H9 (cell line): ENCODE results near the gene LRMDA. TPM values are rescaled to one million over a fixed set of nuclear protein-coding genes. Genes with fewer than 3 reads are reported as not detected.

Experiments used
- DNase-seq: peaks from one replicate; pipeline ENCODE4 v3.0.0-alpha.2; 2017
- H2AFZ ChIP-seq: one replicate; pipeline ENCODE4 v1.6.1; 2013; ENCODE audit warnings: mild to moderate bottlenecking, low read length, control low read depth, moderate library complexity
- H2AK5ac ChIP-seq: 2 replicates; pipeline ENCODE4 v1.6.1; 2013; ENCODE audit warnings: low read length, control low read depth, mixed read lengths; ENCODE audit not compliant: insufficient read length
- H2BK120ac ChIP-seq: one replicate; pipeline ENCODE4 v1.6.1; 2013; ENCODE audit warnings: low read depth, mild to moderate bottlenecking, low read length, control low read depth, inconsistent platforms; ENCODE audit not compliant: poor library complexity, severe bottlenecking
- H2BK12ac ChIP-seq: 2 replicates; pipeline ENCODE4 v1.6.1; 2013; ENCODE audit warnings: low read length, control low read depth, mixed read lengths, low read depth; ENCODE audit not compliant: insufficient read length
- H2BK15ac ChIP-seq: 2 replicates; pipeline ENCODE4 v1.6.1; 2013; ENCODE audit warnings: low read depth, low read length, control low read depth
- H2BK20ac ChIP-seq: one replicate; pipeline ENCODE4 v1.6.1; 2013; ENCODE audit warnings: low read depth, mild to moderate bottlenecking, low read length, control low read depth, inconsistent platforms; ENCODE audit not compliant: poor library complexity, severe bottlenecking
- H2BK5ac ChIP-seq: 2 replicates; pipeline ENCODE4 v1.6.1; 2013; ENCODE audit warnings: low read length, control low read depth, mixed read lengths; ENCODE audit not compliant: insufficient read length
- H3K14ac ChIP-seq: 2 replicates; pipeline ENCODE4 v1.6.1; 2013; ENCODE audit warnings: low read length, control low read depth; ENCODE audit not compliant: insufficient read depth
- H3K18ac ChIP-seq: 2 replicates; pipeline ENCODE4 v1.6.1; 2013; ENCODE audit warnings: low read depth, mild to moderate bottlenecking, mixed read lengths, low read length, control low read depth; ENCODE audit not compliant: insufficient read length
- H3K23ac ChIP-seq: 2 replicates; pipeline ENCODE4 v1.6.1; 2013; ENCODE audit warnings: low read length, control low read depth, mixed read lengths, low read depth; ENCODE audit not compliant: insufficient read length
- H3K23me2 ChIP-seq: 2 replicates; pipeline ENCODE4 v1.6.1; 2013; ENCODE audit warnings: low read depth, mild to moderate bottlenecking, mixed read lengths, low read length, control low read depth; ENCODE audit not compliant: insufficient read length, poor library complexity, severe bottlenecking
- H3K27ac ChIP-seq: 2 replicates; pipeline ENCODE4 v1.5.1; 2013; ENCODE audit warnings: low read length, control low read depth, mixed read lengths, low read depth; ENCODE audit not compliant: insufficient read length
- H3K27me3 ChIP-seq: 2 replicates; pipeline ENCODE4 v1.6.1; 2013; ENCODE audit warnings: low read length, control low read depth, inconsistent platforms; ENCODE audit not compliant: insufficient read depth
- H3K4ac ChIP-seq: 2 replicates; pipeline ENCODE4 v1.6.1; 2013; ENCODE audit warnings: low read depth, mild to moderate bottlenecking, control low read depth, inconsistent platforms, low read length, moderate library complexity
- H3K4me1 ChIP-seq: 2 replicates; pipeline ENCODE4 v1.6.1; 2013; ENCODE audit warnings: low read length, control low read depth, inconsistent platforms; ENCODE audit not compliant: insufficient read depth
- H3K4me2 ChIP-seq: 2 replicates; pipeline ENCODE4 v1.6.1; 2013; ENCODE audit warnings: low read length, control low read depth, mixed read lengths; ENCODE audit not compliant: insufficient read length, insufficient read depth
- H3K56ac ChIP-seq: 2 replicates; pipeline ENCODE4 v1.6.1; 2013; ENCODE audit warnings: low read depth, mild to moderate bottlenecking, mixed read lengths, low read length, control low read depth; ENCODE audit not compliant: insufficient read length
- H3K79me1 ChIP-seq: 2 replicates; pipeline ENCODE4 v1.6.1; 2013; ENCODE audit warnings: low read depth, mild to moderate bottlenecking, moderate library complexity, low read length, control low read depth, inconsistent platforms; ENCODE audit not compliant: insufficient read depth, poor library complexity, severe bottlenecking
- H3K79me2 ChIP-seq: 2 replicates; pipeline ENCODE4 v1.6.1; 2013; ENCODE audit warnings: low read length, control low read depth, inconsistent platforms; ENCODE audit not compliant: insufficient read depth
- H3K9ac ChIP-seq: 2 replicates; pipeline ENCODE4 v1.6.1; 2013; ENCODE audit warnings: low read length, control low read depth, mixed read lengths; ENCODE audit not compliant: insufficient read length; ENCODE audit errors: extremely low read depth
- H3K9me3 ChIP-seq: one replicate; pipeline ENCODE4 v1.6.1; 2013; ENCODE audit warnings: low read depth, low read length, inconsistent platforms; ENCODE audit not compliant: control insufficient read depth
- H3T11ph ChIP-seq: one replicate; pipeline ENCODE4 v1.6.1; 2013; ENCODE audit warnings: mild to moderate bottlenecking, low read length, control low read depth, inconsistent platforms
- H4K20me1 ChIP-seq: one replicate; pipeline ENCODE4 v1.6.1; 2013; ENCODE audit not compliant: control insufficient read depth, insufficient read length, insufficient read depth
- H4K5ac ChIP-seq: 2 replicates; pipeline ENCODE4 v1.6.1; 2013; ENCODE audit warnings: low read depth, mild to moderate bottlenecking, mixed read lengths, low read length, control low read depth; ENCODE audit not compliant: insufficient read length
- H4K8ac ChIP-seq: replicated peaks from 2 replicates; pipeline ENCODE4 v1.6.1; 2013; ENCODE audit warnings: low read length, control low read depth, mixed read lengths, low read depth; ENCODE audit not compliant: insufficient read length
- H4K91ac ChIP-seq: 2 replicates; pipeline ENCODE4 v1.6.1; 2013; ENCODE audit warnings: low read depth, mild to moderate bottlenecking, moderate library complexity, mixed read lengths, low read length, control low read depth; ENCODE audit not compliant: insufficient read length
- H3K27ac Mint-ChIP-seq, 3 experiments: 2 replicates in 2 of 3; 3 replicates in 1 of 3; pipeline ENCODE4 v1.8.0; 2020 to 2021; ENCODE audit warnings: mixed read lengths in 3 of 3, mild to moderate bottlenecking in 1 of 3, moderate library complexity in 1 of 3
- H3K27me3 Mint-ChIP-seq: 2 replicates; pipeline ENCODE4 v1.8.0; 2021; ENCODE audit warnings: low read depth, mild to moderate bottlenecking, moderate library complexity, mixed read lengths
- H3K36me3 Mint-ChIP-seq, 3 experiments: 2 replicates in 2 of 3; 3 replicates in 1 of 3; pipeline ENCODE4 v1.8.0; 2020 to 2021; ENCODE audit warnings: low read depth in 3 of 3, mixed read lengths in 3 of 3; ENCODE audit not compliant: insufficient read depth in 1 of 3
- H3K4me1 Mint-ChIP-seq, 2 experiments: 2 replicates each; pipeline ENCODE4 v1.8.0; 2020; ENCODE audit warnings: mixed read lengths in 2 of 2
- H3K4me3 Mint-ChIP-seq, 2 experiments: 2 replicates in 1 of 2; 3 replicates in 1 of 2; pipeline ENCODE4 v1.8.0; 2020 to 2021; ENCODE audit warnings: mild to moderate bottlenecking in 2 of 2, mixed read lengths in 2 of 2, moderate library complexity in 1 of 2
- H3K9me3 Mint-ChIP-seq, 2 experiments: 2 replicates in 1 of 2; 3 replicates in 1 of 2; pipeline ENCODE4 v1.8.0; 2020; ENCODE audit warnings: mild to moderate bottlenecking in 2 of 2, mixed read lengths in 2 of 2, moderate library complexity in 1 of 2
- CTCF ChIP-seq: fragments of 200-600 bp; sonication (generic); conservative IDR thresholded peaks from 3 replicates; pipeline ENCODE4 v1.8.0; 2021; ENCODE audit warnings: antibody characterized with exemption, mild to moderate bottlenecking
- WGBS: extraction: QIAGEN DNeasy Blood & Tissue Kit; methylation state at CpG from one replicate; pipeline ENCODE4 v1.1.7; 2013; ENCODE audit warnings: missing lambda C conversion rate, low lambda C conversion rate, mixed read lengths; ENCODE audit not compliant: insufficient read length; ENCODE audit errors: extremely low coverage; 5-methylcytosine and 5-hydroxymethylcytosine counted together
- total RNA-seq: library from RNA; stranded (reverse); gene quantifications from 2 replicates; pipeline ENCODE4 v1.2.1, GENCODE V29; 2021

LRMDA gene
- total RNA-seq, 1 experiment from 2014 or later = 1.8 TPM

- Mint-ChIP-seq H3K36me3 (no peaks in the 10 kb centered on the region), H3K4me3 (no peak overlapping the region), H3K4me1 (peaks cover 23 to 31% of the 10 kb centered on the region in 2 experiments), H3K9me3 (no peaks in the 10 kb centered on the region; a peak in 2 of 5 replicates), H3K27me3 (peaks cover 95% of the 10 kb centered on the region), H3K27ac (no peak overlapping the region)
- Histone ChIP-seq H3K4me2 (no peak overlapping the region), H3K4me1 (no peaks in the 10 kb centered on the region), H2BK20ac (no peak overlapping the region), H2BK15ac (no peak overlapping the region), H3K27me3 (peaks cover 50% of the 10 kb centered on the region), H4K5ac (no peak overlapping the region), H3K79me2 (no peaks in the 10 kb centered on the region), H4K91ac (no peak overlapping the region), H3K9me3 (no peaks in the 10 kb centered on the region), H3K4ac (no peak overlapping the region), H3K56ac (no peak overlapping the region), H2AK5ac (no peak overlapping the region), H3K18ac (no peak overlapping the region), H3T11ph (no peak overlapping the region), H3K27ac (no peak overlapping the region), H3K79me1 (no peaks in the 10 kb centered on the region), H4K8ac (no peak overlapping the region), H3K23ac (no peak overlapping the region), H3K9ac (no peak overlapping the region), H3K14ac (no peak overlapping the region), H2BK5ac (no peak overlapping the region), H2AFZ (no peak overlapping the region), H3K23me2 (no peaks in the 10 kb centered on the region), H4K20me1 (no peaks in the 10 kb centered on the region), H2BK120ac (no peak overlapping the region), H2BK12ac (no peak overlapping the region)
- no peak for DNase-seq
- no CpG with 5 or more reads among the region's 3 CpGs for WGBS
- TF ChIP-seq CTCF = no peak
Observed at GRCh38 chr10:75427951-75428350, 3.5 kb upstream of the LRMDA start.
